Mesenchymal stem cell (in vitro differentiated cells and primary cell): ENCODE data around the gene CLDN2.

Source experiments
- DNase-seq: peaks from one replicate; pipeline ENCODE4 v3.0.0-alpha.2; 2013
- H2AFZ ChIP-seq: one replicate; pipeline ENCODE4 v1.6.1; 2013; ENCODE audit warnings: low read depth, mild to moderate bottlenecking, control low read depth, inconsistent platforms, low read length, moderate library complexity
- H2AK5ac ChIP-seq: 2 replicates; pipeline ENCODE4 v1.6.1; 2013; ENCODE audit warnings: low read length, moderate library complexity, mild to moderate bottlenecking, inconsistent platforms; ENCODE audit not compliant: severe bottlenecking
- H2BK120ac ChIP-seq: one replicate; pipeline ENCODE4 v1.6.1; 2013; ENCODE audit warnings: low read depth, mild to moderate bottlenecking, inconsistent platforms, low read length, moderate library complexity
- H2BK12ac ChIP-seq, 2 experiments: one replicate each; pipeline ENCODE4 v1.6.1; 2013; ENCODE audit warnings: inconsistent platforms in 2 of 2, low read length in 2 of 2, mild to moderate bottlenecking in 2 of 2, moderate library complexity in 2 of 2, control low read depth in 1 of 2
- H2BK15ac ChIP-seq: one replicate; pipeline ENCODE4 v1.6.1; 2013; ENCODE audit warnings: mild to moderate bottlenecking, low read depth, inconsistent platforms; ENCODE audit not compliant: poor library complexity, severe bottlenecking
- H2BK5ac ChIP-seq: 2 replicates; pipeline ENCODE4 v1.6.1; 2013; ENCODE audit warnings: low read depth, mild to moderate bottlenecking, low read length, control low read depth, inconsistent platforms; ENCODE audit not compliant: poor library complexity, severe bottlenecking
- H3K14ac ChIP-seq, 2 experiments: one replicate each; pipeline ENCODE4 v1.6.1; 2013; ENCODE audit warnings: inconsistent platforms in 2 of 2, low read length in 2 of 2, control low read depth in 1 of 2, mild to moderate bottlenecking in 1 of 2, moderate library complexity in 1 of 2
- H3K18ac ChIP-seq, 2 experiments: one replicate each; pipeline ENCODE4 v1.6.1; 2013; ENCODE audit warnings: inconsistent platforms in 2 of 2, low read length in 2 of 2, control low read depth in 1 of 2, low read depth in 1 of 2, mild to moderate bottlenecking in 1 of 2
- H3K23ac ChIP-seq, 2 experiments: one replicate each; pipeline ENCODE4 v1.6.1; 2013; ENCODE audit warnings: inconsistent platforms in 2 of 2, low read length in 2 of 2, mild to moderate bottlenecking in 2 of 2, moderate library complexity in 2 of 2, control low read depth in 1 of 2
- H3K27ac ChIP-seq: 2 replicates; pipeline ENCODE4 v1.5.1; 2013; ENCODE audit warnings: mild to moderate bottlenecking, moderate library complexity, low read length, control low read depth, inconsistent platforms; ENCODE audit not compliant: poor library complexity, severe bottlenecking
- H3K27me3 ChIP-seq, 2 experiments: 2 replicates each; pipeline versions ENCODE4 v1.6.1 to v1.7.0; 2013; ENCODE audit warnings: low read length in 2 of 2, mild to moderate bottlenecking in 2 of 2, moderate library complexity in 2 of 2, control low read depth in 1 of 2, inconsistent platforms in 1 of 2; ENCODE audit not compliant: control insufficient read depth in 1 of 2, insufficient read depth in 1 of 2
- H3K36me3 ChIP-seq, 2 experiments: 2 replicates each; pipeline versions ENCODE4 v1.6.1 to v1.7.0; 2013; ENCODE audit warnings: low read length in 2 of 2, control low read depth in 1 of 2, inconsistent platforms in 1 of 2, low read depth in 1 of 2, mild to moderate bottlenecking in 1 of 2; ENCODE audit not compliant: insufficient read depth in 2 of 2, control insufficient read depth in 1 of 2
- H3K4ac ChIP-seq, 2 experiments: one replicate each; pipeline ENCODE4 v1.6.1; 2013; ENCODE audit warnings: inconsistent platforms in 2 of 2, low read length in 2 of 2, mild to moderate bottlenecking in 2 of 2, moderate library complexity in 2 of 2, control low read depth in 1 of 2, low read depth in 1 of 2
- H3K4me1 ChIP-seq: 2 replicates; pipeline ENCODE4 v1.6.1; 2013; ENCODE audit warnings: low read depth, low read length, control low read depth; ENCODE audit not compliant: control insufficient read depth, insufficient read depth
- H3K4me2 ChIP-seq: 2 replicates; pipeline ENCODE4 v1.6.1; 2013; ENCODE audit warnings: low read length, mild to moderate bottlenecking, inconsistent platforms; ENCODE audit not compliant: poor library complexity, severe bottlenecking
- H3K4me3 ChIP-seq, 2 experiments: 2 replicates each; pipeline versions ENCODE4 v1.5.1 to v1.7.0; 2013; ENCODE audit warnings: low read length in 2 of 2, mild to moderate bottlenecking in 2 of 2, control low read depth in 1 of 2, low read depth in 1 of 2; ENCODE audit not compliant: insufficient read depth in 1 of 2
- H3K79me1 ChIP-seq: replicated peaks from 2 replicates; pipeline ENCODE4 v1.6.1; 2013; ENCODE audit warnings: mild to moderate bottlenecking, control low read depth, low read length, inconsistent platforms; ENCODE audit not compliant: poor library complexity, severe bottlenecking
- H3K9ac ChIP-seq: 2 replicates; pipeline ENCODE4 v1.7.0; 2013; ENCODE audit warnings: mild to moderate bottlenecking, low read length, moderate library complexity
- H3K9me3 ChIP-seq: 2 replicates; pipeline ENCODE4 v1.7.0; 2013; ENCODE audit warnings: mild to moderate bottlenecking, low read length; ENCODE audit not compliant: control insufficient read depth
- H4K8ac ChIP-seq: one replicate; pipeline ENCODE4 v1.6.1; 2013; ENCODE audit warnings: inconsistent platforms, mild to moderate bottlenecking, low read length, moderate library complexity
- H4K91ac ChIP-seq: one replicate; pipeline ENCODE4 v1.6.1; 2013; ENCODE audit warnings: mild to moderate bottlenecking, low read length, inconsistent platforms
- WGBS: methylation state at CpG from one replicate; pipeline ENCODE4 v1.1.7; 2013; ENCODE audit warnings: mixed read lengths; 5-methylcytosine and 5-hydroxymethylcytosine counted together

CLDN2 gene

GRCh38 chrX:106940068-106940467 lies 19.9 kb downstream of the CLDN2 start:
- no peak overlapping the region for H3K27ac ChIP-seq
- H2AFZ ChIP-seq, result no peak overlapping the region
- H3K27me3 ChIP-seq, result peaks cover 0 to 25% of the 10 kb centered on the region in 2 experiments
- no peaks in the 10 kb centered on the region for H3K9me3 ChIP-seq
- H2AK5ac ChIP-seq, result no peak overlapping the region
- H3K18ac ChIP-seq, result no peak overlapping the region
- no peak overlapping the region for H3K4ac ChIP-seq
- no peak overlapping the region for H2BK5ac ChIP-seq
- no peak for DNase-seq
- H3K14ac ChIP-seq, result no peak overlapping the region
- no peak overlapping the region for H2BK12ac ChIP-seq
- WGBS, result no CpG with 5 or more reads among the region's 1 CpG
- H3K23ac ChIP-seq, result no peak overlapping the region
- no peak overlapping the region for H2BK120ac ChIP-seq
- H3K9ac ChIP-seq, result no peak overlapping the region
- H3K4me2 ChIP-seq, result no peak overlapping the region
- no peak overlapping the region for H4K8ac ChIP-seq
- H3K4me3 ChIP-seq, result no peak overlapping the region
- H3K36me3 ChIP-seq, result peaks cover 8 to 46% of the 10 kb centered on the region in 2 experiments
- no peaks in the 10 kb centered on the region for H3K79me1 ChIP-seq
- H3K4me1 ChIP-seq, result no peaks in the 10 kb centered on the region
- H4K91ac ChIP-seq, result no peak overlapping the region
- no peak overlapping the region for H2BK15ac ChIP-seq

GRCh38 chrX:106946464-106946863 lies 26.3 kb downstream of the CLDN2 start:
- H2BK5ac ChIP-seq, result no peak overlapping the region
- no peak overlapping the region for H4K8ac ChIP-seq
- H3K14ac ChIP-seq, result no peak overlapping the region
- H3K9ac ChIP-seq, result no peak overlapping the region
- no peak for DNase-seq
- 100% methylated on average over 1 of the region's 3 CpGs for WGBS
- no peak overlapping the region for H3K4me3 ChIP-seq
- peaks cover 6 to 23% of the 10 kb centered on the region in 2 experiments for H3K36me3 ChIP-seq
- no peak overlapping the region for H3K4me2 ChIP-seq
- peaks cover 0 to 24% of the 10 kb centered on the region in 2 experiments for H3K27me3 ChIP-seq
- H3K27ac ChIP-seq, result no peak overlapping the region
- no peak overlapping the region for H2AK5ac ChIP-seq
- no peak overlapping the region for H2BK12ac ChIP-seq
- H3K79me1 ChIP-seq, result peaks cover 4% of the 10 kb centered on the region
- no peak overlapping the region for H4K91ac ChIP-seq
- no peak overlapping the region for H2AFZ ChIP-seq
- no peak overlapping the region for H3K4ac ChIP-seq
- no peak overlapping the region for H2BK15ac ChIP-seq
- no peaks in the 10 kb centered on the region for H3K9me3 ChIP-seq
- no peak overlapping the region for H3K23ac ChIP-seq
- H3K18ac ChIP-seq, result no peak overlapping the region
- H3K4me1 ChIP-seq, result no peaks in the 10 kb centered on the region
- H2BK120ac ChIP-seq, result no peak overlapping the region

GRCh38 chrX:106948641-106949040 lies 28.4 kb downstream of the CLDN2 start:
- WGBS, result no CpG with 5 or more reads among the region's 3 CpGs

GRCh38 chrX:106949366-106949765 lies 29.2 kb downstream of the CLDN2 start:
- no CpG with 5 or more reads among the region's 1 CpG for WGBS

More at GRCh38 chrX:106948641-106949040, 28.4 kb downstream of the CLDN2 start:
- Histone ChIP-seq H3K27me3 (peaks cover 0 to 18% of the 10 kb centered on the region in 2 experiments), H2BK15ac (no peak overlapping the region), H3K23ac (no peak overlapping the region), H2AFZ (no peak overlapping the region), H3K79me1 (peaks cover 4% of the 10 kb centered on the region), H2BK5ac (no peak overlapping the region), H3K36me3 (peaks cover 0 to 11% of the 10 kb centered on the region in 2 experiments), H3K14ac (no peak overlapping the region), H3K9ac (no peak overlapping the region), H3K27ac (no peak overlapping the region), H3K9me3 (no peaks in the 10 kb centered on the region), H4K8ac (no peak overlapping the region), H2BK12ac (no peak overlapping the region), H2AK5ac (no peak overlapping the region), H4K91ac (no peak overlapping the region), H3K4me2 (no peak overlapping the region), H3K18ac (no peak overlapping the region), H2BK120ac (no peak overlapping the region), H3K4me1 (no peaks in the 10 kb centered on the region), H3K4me3 (no peak overlapping the region), H3K4ac (no peak overlapping the region)
- DNase-seq, result no peak

More at GRCh38 chrX:106949366-106949765, 29.2 kb downstream of the CLDN2 start:
- no peaks in the 10 kb centered on the region for H3K4me1 ChIP-seq
- H4K8ac ChIP-seq, result no peak overlapping the region
- H3K9ac ChIP-seq, result no peak overlapping the region
- H3K36me3 ChIP-seq, result peaks cover 0 to 11% of the 10 kb centered on the region in 2 experiments
- H2BK120ac ChIP-seq, result no peak overlapping the region
- H2BK15ac ChIP-seq, result no peak overlapping the region
- no peak overlapping the region for H2BK5ac ChIP-seq
- H3K18ac ChIP-seq, result no peak overlapping the region
- peaks cover 0 to 19% of the 10 kb centered on the region in 2 experiments for H3K27me3 ChIP-seq
- no peak overlapping the region for H2AFZ ChIP-seq
- H3K4me2 ChIP-seq, result no peak overlapping the region
- peaks cover 4% of the 10 kb centered on the region for H3K79me1 ChIP-seq
- no peak overlapping the region for H3K14ac ChIP-seq
- no peak overlapping the region for H3K4me3 ChIP-seq
- no peak overlapping the region for H4K91ac ChIP-seq
- H2BK12ac ChIP-seq, result no peak overlapping the region
- no peak overlapping the region for H3K23ac ChIP-seq
- no peak overlapping the region for H3K4ac ChIP-seq
- DNase-seq, result no peak
- H2AK5ac ChIP-seq, result no peak overlapping the region
- H3K9me3 ChIP-seq, result no peaks in the 10 kb centered on the region
- no peak overlapping the region for H3K27ac ChIP-seq
